Activated naive CD8-positive, alpha-beta T cell treated with anti-CD3 and anti-CD28 coated beads for 36 hours (primary cell): Measurements from ENCODE around the gene FOXQ1. TPM values are rescaled to one million over a fixed set of nuclear protein-coding genes. Genes with fewer than 3 reads are reported as not detected.
"Not testable (repeated sequence)": the region's sequence is repeated elsewhere in the genome, so short reads cannot be mapped to it uniquely, and the experiment has no call there.

Source experiments
- DNase-seq: peaks from one replicate; pipeline ENCODE4 v3.0.0; 2021
- H3K27ac Mint-ChIP-seq: one replicate; pipeline ENCODE4 v1.8.0; 2022; ENCODE audit warnings: mild to moderate bottlenecking, moderate library complexity, mixed read lengths
- H3K27me3 Mint-ChIP-seq: one replicate; pipeline ENCODE4 v1.8.0; 2022; ENCODE audit warnings: mild to moderate bottlenecking, mixed read lengths
- H3K36me3 Mint-ChIP-seq: one replicate; pipeline ENCODE4 v1.8.0; 2021; ENCODE audit warnings: mild to moderate bottlenecking, mixed read lengths
- H3K4me1 Mint-ChIP-seq: one replicate; pipeline ENCODE4 v1.8.0; 2021; ENCODE audit warnings: mixed read lengths
- H3K4me3 Mint-ChIP-seq: one replicate; pipeline ENCODE4 v1.8.0; 2022; ENCODE audit warnings: mild to moderate bottlenecking, moderate library complexity, mixed read lengths
- H3K9me3 Mint-ChIP-seq: one replicate; pipeline ENCODE4 v1.8.0; 2022; ENCODE audit warnings: mixed read lengths
- total RNA-seq, 2 experiments: library from RNA; stranded (reverse); gene quantifications; one replicate each; pipeline ENCODE4 v1.2.3, GENCODE V29; 2021

FOXQ1 gene
- total RNA-seq, 2 experiments from 2014 or later: not detected

- no peak for DNase-seq
- peaks cover 80% of the 10 kb centered on the region for H3K27me3 Mint-ChIP-seq
- no peak overlapping the region for H3K27ac Mint-ChIP-seq
- peaks cover 20% of the 10 kb centered on the region for H3K4me1 Mint-ChIP-seq
- peak overlapping the region; percentile 67 for H3K4me3 Mint-ChIP-seq
- no peaks in the 10 kb centered on the region for H3K9me3 Mint-ChIP-seq
- H3K36me3 Mint-ChIP-seq: no peaks in the 10 kb centered on the region
These were observed 240 bp downstream of the FOXQ1 start for GRCh38 chr6:1312203-1312472.

GRCh38 chr6:1312473-1313367 lies 822 bp downstream of the FOXQ1 start:
- Mint-ChIP-seq H3K4me1 (peaks cover 20% of the 10 kb centered on the region), H3K36me3 (no peaks in the 10 kb centered on the region), H3K4me3 (peak overlapping the region; percentile 67), H3K9me3 (no peaks in the 10 kb centered on the region), H3K27me3 (peaks cover 75% of the 10 kb centered on the region), H3K27ac (no peak overlapping the region)
- peak; percentile 16 for DNase-seq

DNA sequence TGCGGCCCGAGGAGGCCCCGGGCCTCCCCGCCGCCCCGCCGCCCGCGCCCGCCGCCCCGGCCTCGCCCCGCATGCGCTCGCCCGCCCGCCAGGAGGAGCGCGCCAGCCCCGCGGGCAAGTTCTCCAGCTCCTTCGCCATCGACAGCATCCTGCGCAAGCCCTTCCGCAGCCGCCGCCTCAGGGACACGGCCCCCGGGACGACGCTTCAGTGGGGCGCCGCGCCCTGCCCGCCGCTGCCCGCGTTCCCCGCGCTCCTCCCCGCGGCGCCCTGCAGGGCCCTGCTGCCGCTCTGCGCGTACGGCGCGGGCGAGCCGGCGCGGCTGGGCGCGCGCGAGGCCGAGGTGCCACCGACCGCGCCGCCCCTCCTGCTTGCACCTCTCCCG lies 1.5 kb downstream of the FOXQ1 start:
- peak; percentile 10 for DNase-seq
- H3K27ac Mint-ChIP-seq: no peak overlapping the region
- H3K27me3 Mint-ChIP-seq: peaks cover 75% of the 10 kb centered on the region
- H3K4me3 Mint-ChIP-seq: no peak overlapping the region
- H3K9me3 Mint-ChIP-seq: no peaks in the 10 kb centered on the region
- no peaks in the 10 kb centered on the region for H3K36me3 Mint-ChIP-seq
- peaks cover 20% of the 10 kb centered on the region for H3K4me1 Mint-ChIP-seq

GRCh38 chr6:1313767-1314503 lies 2.0 kb downstream of the FOXQ1 start:
- Mint-ChIP-seq H3K4me1 (peaks cover 20% of the 10 kb centered on the region), H3K27ac (peak overlapping the region; percentile 20), H3K9me3 (no peaks in the 10 kb centered on the region), H3K36me3 (no peaks in the 10 kb centered on the region), H3K27me3 (peaks cover 72% of the 10 kb centered on the region), H3K4me3 (peak overlapping the region; percentile 22)
- peak; percentile 52 for DNase-seq

DNA sequence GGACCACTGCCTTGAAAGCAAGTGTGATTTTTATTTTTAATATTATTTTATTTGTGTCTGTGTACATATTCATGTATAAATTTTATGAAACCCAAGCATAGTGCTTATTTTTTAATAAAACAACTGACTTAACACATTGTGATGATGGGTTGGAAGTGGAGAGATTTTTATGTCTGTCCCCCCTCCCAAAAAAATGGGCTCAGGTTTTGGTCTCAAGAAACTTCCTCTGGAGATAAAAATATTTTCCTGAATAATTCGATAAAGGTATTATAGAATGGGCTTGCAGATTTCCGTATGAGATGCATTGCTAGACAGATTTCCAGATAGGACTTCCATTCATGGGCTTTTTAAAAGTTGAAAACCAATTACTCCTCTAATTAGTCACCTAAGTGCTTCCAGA lies 2.7 kb downstream of the FOXQ1 start:
- DNase-seq: no peak
- no peaks in the 10 kb centered on the region for H3K36me3 Mint-ChIP-seq
- peaks cover 20% of the 10 kb centered on the region for H3K4me1 Mint-ChIP-seq
- no peak overlapping the region for H3K4me3 Mint-ChIP-seq
- no peaks in the 10 kb centered on the region for H3K9me3 Mint-ChIP-seq
- H3K27me3 Mint-ChIP-seq: peaks cover 65% of the 10 kb centered on the region
- no peak overlapping the region for H3K27ac Mint-ChIP-seq

GRCh38 chr6:1315201-1315559 lies 3.3 kb downstream of the FOXQ1 start:
- Mint-ChIP-seq H3K4me1 (peaks cover 20% of the 10 kb centered on the region), H3K27ac (no peak overlapping the region), H3K4me3 (no peak overlapping the region), H3K36me3 (no peaks in the 10 kb centered on the region), H3K27me3 (peaks cover 59% of the 10 kb centered on the region), H3K9me3 (no peaks in the 10 kb centered on the region)
- no peak for DNase-seq

DNA sequence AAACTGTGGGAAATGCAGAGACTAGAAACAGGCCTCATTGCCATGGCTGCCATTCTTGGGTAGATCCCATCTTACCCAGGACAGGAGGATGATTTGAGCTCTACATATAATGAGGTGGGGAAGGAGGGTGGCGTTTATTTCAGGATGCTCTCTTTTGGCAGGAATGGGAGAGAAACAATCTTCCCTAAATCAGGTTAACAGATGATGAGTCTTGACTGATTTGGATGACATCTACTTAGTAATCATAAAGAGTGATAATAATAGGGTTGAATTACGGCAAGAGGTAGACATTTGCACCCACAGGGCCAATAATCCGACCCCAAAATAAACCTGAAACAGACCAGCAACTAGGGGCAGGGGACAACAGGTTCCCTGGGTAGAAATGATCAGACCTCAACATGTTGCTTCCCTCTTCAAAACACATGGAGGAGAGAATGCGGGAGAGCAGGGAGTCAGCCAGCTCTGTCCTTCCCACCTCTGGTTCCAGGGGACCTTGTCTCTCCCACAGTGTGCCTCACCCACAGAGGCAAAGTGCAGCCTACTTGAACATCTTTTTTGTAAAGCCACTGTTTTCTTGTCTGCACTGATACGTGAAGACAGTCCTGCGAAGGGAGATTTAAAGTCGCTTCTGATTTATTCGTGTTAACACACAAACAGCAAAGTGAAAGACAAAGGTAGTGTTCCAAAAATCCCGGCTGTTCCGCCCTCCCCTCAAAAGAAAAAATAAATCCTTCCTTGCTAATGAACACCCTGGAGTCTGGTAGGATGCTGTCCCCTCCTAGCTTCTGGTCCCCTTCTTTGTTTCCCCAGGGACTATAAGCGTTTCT lies 3.9 kb downstream of the FOXQ1 start:
- Mint-ChIP-seq H3K27ac (no peak overlapping the region), H3K4me3 (no peak overlapping the region), H3K27me3 (peaks cover 53% of the 10 kb centered on the region), H3K36me3 (no peaks in the 10 kb centered on the region), H3K4me1 (peaks cover 17% of the 10 kb centered on the region), H3K9me3 (no peaks in the 10 kb centered on the region)
- no peak for DNase-seq

- no peak overlapping the region for H3K27ac Mint-ChIP-seq
- no peak overlapping the region for H3K4me3 Mint-ChIP-seq
- peaks cover 10% of the 10 kb centered on the region for H3K4me1 Mint-ChIP-seq
- H3K27me3 Mint-ChIP-seq: peaks cover 46% of the 10 kb centered on the region
- H3K36me3 Mint-ChIP-seq: no peaks in the 10 kb centered on the region
- H3K9me3 Mint-ChIP-seq: no peaks in the 10 kb centered on the region
- peak; percentile 14 for DNase-seq
These were observed 4.6 kb downstream of the FOXQ1 start for GRCh38 chr6:1316489-1316971.

DNA sequence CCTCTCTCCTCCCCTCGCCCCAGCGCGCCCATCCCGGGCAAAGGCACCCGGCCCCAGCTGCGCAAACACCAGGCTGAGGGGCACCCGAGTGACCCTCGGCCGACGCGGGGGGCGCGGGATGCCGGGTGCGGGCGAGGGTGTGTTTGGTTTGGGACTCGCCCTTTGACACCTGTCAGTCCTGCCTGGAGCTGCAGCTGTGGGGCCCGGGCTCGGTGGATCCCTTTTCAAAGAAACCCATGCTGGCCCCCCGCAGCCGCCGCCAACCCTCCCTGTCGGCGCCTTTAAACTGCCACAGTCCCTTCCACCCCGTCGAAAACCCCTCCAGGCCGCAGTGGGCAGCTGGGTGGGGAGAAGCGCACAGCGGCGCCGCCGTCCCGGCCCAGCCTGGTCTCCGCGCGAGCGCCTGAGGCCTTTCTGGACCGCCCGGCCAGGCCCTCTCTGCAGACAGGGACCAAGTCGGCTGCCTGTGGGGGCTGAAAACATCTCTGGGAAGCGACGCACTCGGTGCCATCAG lies 5.5 kb downstream of the FOXQ1 start:
- H3K27ac Mint-ChIP-seq: no peak overlapping the region
- no peak for DNase-seq
- no peaks in the 10 kb centered on the region for H3K9me3 Mint-ChIP-seq
- H3K4me3 Mint-ChIP-seq: no peak overlapping the region
- H3K27me3 Mint-ChIP-seq: peaks cover 50% of the 10 kb centered on the region
- peaks cover 7% of the 10 kb centered on the region for H3K4me1 Mint-ChIP-seq
- no peaks in the 10 kb centered on the region for H3K36me3 Mint-ChIP-seq

DNA sequence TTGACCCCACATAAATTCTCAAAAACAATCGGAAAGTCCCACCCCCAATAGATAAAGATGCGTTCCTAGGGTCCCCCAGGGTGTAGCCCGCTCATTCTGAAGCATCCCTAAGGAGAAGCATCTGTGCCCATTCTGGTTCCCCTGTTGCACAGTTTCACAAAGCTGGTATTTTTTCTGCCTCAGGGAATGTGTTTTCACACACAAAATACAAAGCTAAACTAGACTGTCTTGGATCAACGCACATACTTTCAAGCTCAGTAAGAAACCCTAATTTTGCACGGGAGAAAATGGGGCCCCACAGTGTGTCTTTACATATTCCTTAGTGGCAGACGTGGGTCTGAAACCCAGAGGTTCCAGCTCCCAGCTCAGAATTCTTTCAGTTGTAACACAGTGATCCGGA lies 6.1 kb downstream of the FOXQ1 start:
- Mint-ChIP-seq H3K27me3 (peaks cover 50% of the 10 kb centered on the region), H3K9me3 (no peaks in the 10 kb centered on the region), H3K36me3 (no peaks in the 10 kb centered on the region), H3K27ac (no peak overlapping the region), H3K4me3 (no peak overlapping the region), H3K4me1 (peaks cover 6% of the 10 kb centered on the region)
- DNase-seq: no peak

DNA sequence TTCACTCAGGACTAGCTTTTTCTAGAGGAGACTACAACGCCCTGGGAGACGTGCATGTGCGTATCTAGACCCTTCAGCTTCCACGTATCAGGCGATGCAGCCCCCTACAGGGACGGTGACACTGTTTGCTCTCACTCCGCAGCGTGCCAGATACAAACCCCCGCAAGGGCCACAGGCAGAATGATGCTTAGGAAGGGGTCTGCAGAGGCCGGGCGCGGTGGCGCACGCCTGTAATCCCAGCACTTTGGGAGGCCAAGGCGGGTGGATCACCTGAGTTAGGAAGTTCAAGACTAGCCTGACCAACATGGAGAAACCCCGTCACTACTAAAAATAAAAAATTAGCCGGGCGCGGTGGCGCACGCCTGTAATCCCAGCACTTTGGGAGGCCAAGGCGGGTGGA lies 6.7 kb downstream of the FOXQ1 start:
- H3K36me3 Mint-ChIP-seq, DNase-seq, H3K27ac Mint-ChIP-seq, H3K9me3 Mint-ChIP-seq, H3K4me3 Mint-ChIP-seq, H3K4me1 Mint-ChIP-seq: not testable (repeated sequence)
- H3K27me3 Mint-ChIP-seq: peaks cover 47% of the 10 kb centered on the region

- H3K27ac Mint-ChIP-seq: no peak overlapping the region
- H3K4me3 Mint-ChIP-seq: no peak overlapping the region
- H3K36me3 Mint-ChIP-seq: no peaks in the 10 kb centered on the region
- H3K9me3 Mint-ChIP-seq: no peaks in the 10 kb centered on the region
- peaks cover 34% of the 10 kb centered on the region for H3K27me3 Mint-ChIP-seq
- no peaks in the 10 kb centered on the region for H3K4me1 Mint-ChIP-seq
- DNase-seq: no peak
These were observed 9.8 kb downstream of the FOXQ1 start for GRCh38 chr6:1321738-1322137.

- Mint-ChIP-seq H3K4me3 (no peak overlapping the region), H3K9me3 (no peaks in the 10 kb centered on the region), H3K27ac (no peak overlapping the region), H3K27me3 (peaks cover 39% of the 10 kb centered on the region), H3K4me1 (no peaks in the 10 kb centered on the region), H3K36me3 (no peaks in the 10 kb centered on the region)
- DNase-seq: no peak
These were observed 10.3 kb downstream of the FOXQ1 start for GRCh38 chr6:1322156-1322555.

DNA sequence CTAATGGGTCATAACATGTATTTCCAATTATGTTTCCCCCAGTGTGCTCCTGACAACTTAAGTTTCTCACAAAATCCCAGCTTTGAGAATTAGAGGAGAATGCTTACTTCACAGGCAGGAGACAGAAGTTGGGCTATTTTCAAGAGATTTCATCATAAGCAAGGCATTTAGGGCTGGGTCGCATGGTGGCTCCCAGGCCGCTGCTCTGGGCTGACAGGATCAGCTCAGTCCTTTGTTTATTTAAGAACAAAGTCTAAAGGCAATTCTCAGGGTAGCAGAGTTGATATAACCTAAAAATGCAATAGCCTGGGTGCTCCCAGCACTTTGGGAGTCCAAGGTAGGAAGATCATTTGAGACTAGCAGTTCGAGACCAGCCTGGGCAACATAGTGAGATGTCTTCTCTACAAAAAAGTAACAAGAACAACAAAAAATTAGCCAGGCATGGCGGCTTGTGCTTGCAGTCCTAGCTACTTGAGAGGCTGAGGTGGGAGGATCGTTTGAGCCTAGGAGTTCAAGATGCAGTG lies 10.9 kb downstream of the FOXQ1 start:
- H3K27me3 Mint-ChIP-seq: peaks cover 42% of the 10 kb centered on the region
- no peaks in the 10 kb centered on the region for H3K9me3 Mint-ChIP-seq

GRCh38 chr6:1324936-1325335 lies 13.0 kb downstream of the FOXQ1 start:
- peaks cover 43% of the 10 kb centered on the region for H3K27me3 Mint-ChIP-seq
- no peak for DNase-seq
- H3K4me1 Mint-ChIP-seq: no peaks in the 10 kb centered on the region
- no peak overlapping the region for H3K4me3 Mint-ChIP-seq
- no peaks in the 10 kb centered on the region for H3K36me3 Mint-ChIP-seq
- no peaks in the 10 kb centered on the region for H3K9me3 Mint-ChIP-seq
- no peak overlapping the region for H3K27ac Mint-ChIP-seq

More for the DNA sequence above, 10.9 kb downstream of the FOXQ1 start:
- Mint-ChIP-seq H3K36me3 (no peaks in the 10 kb centered on the region), H3K27ac (no peak overlapping the region), H3K4me3 (no peak overlapping the region), H3K4me1 (no peaks in the 10 kb centered on the region)
- no peak for DNase-seq
